GM20000 (cell line): ENCODE results near the gene ANKZF1.

Experiments
- DNase-seq: peaks from one replicate; pipeline ENCODE4 v3.0.0; 2012; ENCODE audit warnings: low spot score
- CTCF ChIP-seq: IDR thresholded peaks from 2 replicates; pipeline ENCODE4 v1.5.1; 2012; ENCODE audit warnings: mild to moderate bottlenecking, control low read depth; ENCODE audit errors: extremely low read depth, missing control alignments

ANKZF1 gene

GRCh38 chr2:219278655-219279150 lies 49.1 kb downstream of the ANKZF1 start:
- DNase-seq, result peak; percentile 35
- TF ChIP-seq CTCF, result no peak

- peak; percentile 100 for DNase-seq
- TF ChIP-seq CTCF, result no peak
Measured at GRCh38 chr2:219279151-219279915, 49.7 kb downstream of the ANKZF1 start, which contains the start of gene DNAJB2. Gene DNAJB2, plus strand, starts transcription at chr2:219279366. Its CDS starts 468 bp downstream, at chr2:219279834.

GRCh38 chr2:219279916-219280516 lies 50.4 kb downstream of the ANKZF1 start:
- DNase-seq, result no peak
- peak; percentile 8 for TF ChIP-seq CTCF

- DNase-seq, result no peak
- TF ChIP-seq CTCF, result no peak
Measured at GRCh38 chr2:219280651-219281050, 51.0 kb downstream of the ANKZF1 start.

GRCh38 chr2:219281588-219281987 lies 52.0 kb downstream of the ANKZF1 start:
- no peak for TF ChIP-seq CTCF
- DNase-seq, result no peak

- DNase-seq, result no peak
- TF ChIP-seq CTCF, result no peak
Measured at GRCh38 chr2:219282375-219282774, 52.8 kb downstream of the ANKZF1 start.

- TF ChIP-seq CTCF, result no peak
- no peak for DNase-seq
Measured at GRCh38 chr2:219282943-219283581, 53.5 kb downstream of the ANKZF1 start.
